Measurements from ENCODE around the gene TGOLN2. TPM values are rescaled to one million over a fixed set of nuclear protein-coding genes. Genes with fewer than 3 reads are reported as not detected.

Gene TGOLN2
- total RNA-seq, 1 experiment from 2014 or later = 43.7 TPM

DNA sequence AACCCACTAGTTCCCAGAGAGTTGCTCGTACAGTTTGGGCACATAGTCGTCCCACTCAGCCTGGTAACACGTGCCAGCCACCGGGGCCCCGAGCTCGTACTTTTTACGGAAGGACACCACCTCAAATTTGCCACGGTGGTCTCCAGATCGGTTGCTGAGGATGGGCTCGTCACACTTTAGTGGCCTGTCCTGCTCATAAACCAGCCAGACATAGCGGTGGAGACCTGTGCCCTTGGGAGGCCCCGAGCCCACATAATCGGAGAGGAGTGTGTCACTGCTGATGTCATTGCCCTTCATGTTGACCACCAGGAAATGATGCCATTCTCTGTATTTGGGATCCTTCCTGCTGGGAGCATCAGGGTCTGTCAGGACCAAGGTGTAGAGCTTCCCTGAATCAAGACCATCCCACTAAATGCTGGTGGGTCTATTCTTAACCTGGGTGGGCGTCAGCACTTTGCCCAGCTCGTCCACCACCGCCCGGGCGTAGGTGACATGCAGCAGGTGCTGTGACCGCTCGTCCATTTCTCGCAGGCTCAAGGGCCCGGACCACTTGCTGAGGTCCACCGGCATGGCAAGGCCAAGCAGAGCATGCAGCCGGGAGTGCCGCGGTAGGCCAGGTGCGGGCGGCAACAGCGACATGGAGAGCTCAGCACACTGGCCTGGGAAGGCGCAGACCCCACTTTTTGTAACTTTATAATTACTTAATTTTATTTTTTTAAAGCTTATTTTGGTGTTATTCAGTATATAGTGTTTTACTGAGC lies 13.7 kb upstream of the TGOLN2 start:
- Mint-ChIP-seq H3K4me1 (peaks cover 17% of the 10 kb centered on the region), H3K36me3 (peaks cover 5% of the 10 kb centered on the region; the same call in 1 of the 2 replicates), H3K4me3 (no peak overlapping the region), H3K27ac (no peak overlapping the region), H3K9me3 (no peaks in the 10 kb centered on the region), H3K27me3 (ENCODE audit: low read depth) (peaks cover 2% of the 10 kb centered on the region)
- TF ChIP-seq, protein P1, sequence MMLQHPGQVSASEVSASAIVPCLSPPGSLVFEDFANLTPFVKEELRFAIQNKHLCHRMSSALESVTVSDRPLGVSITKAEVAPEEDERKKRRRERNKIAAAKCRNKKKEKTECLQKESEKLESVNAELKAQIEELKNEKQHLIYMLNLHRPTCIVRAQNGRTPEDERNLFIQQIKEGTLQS (CRISPR knock-in tag; conservative IDR thresholded peaks at IDR 0.05) = no peak
- TF ChIP-seq NFE2L1 (CRISPR knock-in tag; IDR thresholded peaks at IDR 0.05) (no peak), NR3C1 (CRISPR knock-in tag; conservative IDR thresholded peaks at IDR 0.05; ENCODE audit: low read depth) (no peak), KAT7 (CRISPR knock-in tag; IDR thresholded peaks at IDR 0.05; ENCODE audit: borderline replicate concordance) (no peak), SOX15 (CRISPR knock-in tag; IDR thresholded peaks at IDR 0.05) (no peak), OVOL2 (CRISPR knock-in tag; IDR thresholded peaks at IDR 0.05; ENCODE audit: borderline replicate concordance) (no peak), GTF2I (CRISPR knock-in tag; conservative IDR thresholded peaks at IDR 0.05) (no peak), RELA (CRISPR knock-in tag; IDR thresholded peaks at IDR 0.05; ENCODE audit: borderline replicate concordance) (no peak), ZBTB21 (CRISPR knock-in tag; IDR thresholded peaks at IDR 0.05; ENCODE audit: borderline replicate concordance) (no peak), CREM (CRISPR knock-in tag; IDR thresholded peaks at IDR 0.05) (no peak), ZNF219 (CRISPR knock-in tag; IDR thresholded peaks at IDR 0.05; ENCODE audit: borderline replicate concordance) (no peak), FOXJ3 (CRISPR knock-in tag; IDR thresholded peaks at IDR 0.05; ENCODE audit: borderline replicate concordance) (no peak), GABPB1 (CRISPR knock-in tag; IDR thresholded peaks at IDR 0.05) (no peak)
- TF ChIP-seq, protein P2, sequence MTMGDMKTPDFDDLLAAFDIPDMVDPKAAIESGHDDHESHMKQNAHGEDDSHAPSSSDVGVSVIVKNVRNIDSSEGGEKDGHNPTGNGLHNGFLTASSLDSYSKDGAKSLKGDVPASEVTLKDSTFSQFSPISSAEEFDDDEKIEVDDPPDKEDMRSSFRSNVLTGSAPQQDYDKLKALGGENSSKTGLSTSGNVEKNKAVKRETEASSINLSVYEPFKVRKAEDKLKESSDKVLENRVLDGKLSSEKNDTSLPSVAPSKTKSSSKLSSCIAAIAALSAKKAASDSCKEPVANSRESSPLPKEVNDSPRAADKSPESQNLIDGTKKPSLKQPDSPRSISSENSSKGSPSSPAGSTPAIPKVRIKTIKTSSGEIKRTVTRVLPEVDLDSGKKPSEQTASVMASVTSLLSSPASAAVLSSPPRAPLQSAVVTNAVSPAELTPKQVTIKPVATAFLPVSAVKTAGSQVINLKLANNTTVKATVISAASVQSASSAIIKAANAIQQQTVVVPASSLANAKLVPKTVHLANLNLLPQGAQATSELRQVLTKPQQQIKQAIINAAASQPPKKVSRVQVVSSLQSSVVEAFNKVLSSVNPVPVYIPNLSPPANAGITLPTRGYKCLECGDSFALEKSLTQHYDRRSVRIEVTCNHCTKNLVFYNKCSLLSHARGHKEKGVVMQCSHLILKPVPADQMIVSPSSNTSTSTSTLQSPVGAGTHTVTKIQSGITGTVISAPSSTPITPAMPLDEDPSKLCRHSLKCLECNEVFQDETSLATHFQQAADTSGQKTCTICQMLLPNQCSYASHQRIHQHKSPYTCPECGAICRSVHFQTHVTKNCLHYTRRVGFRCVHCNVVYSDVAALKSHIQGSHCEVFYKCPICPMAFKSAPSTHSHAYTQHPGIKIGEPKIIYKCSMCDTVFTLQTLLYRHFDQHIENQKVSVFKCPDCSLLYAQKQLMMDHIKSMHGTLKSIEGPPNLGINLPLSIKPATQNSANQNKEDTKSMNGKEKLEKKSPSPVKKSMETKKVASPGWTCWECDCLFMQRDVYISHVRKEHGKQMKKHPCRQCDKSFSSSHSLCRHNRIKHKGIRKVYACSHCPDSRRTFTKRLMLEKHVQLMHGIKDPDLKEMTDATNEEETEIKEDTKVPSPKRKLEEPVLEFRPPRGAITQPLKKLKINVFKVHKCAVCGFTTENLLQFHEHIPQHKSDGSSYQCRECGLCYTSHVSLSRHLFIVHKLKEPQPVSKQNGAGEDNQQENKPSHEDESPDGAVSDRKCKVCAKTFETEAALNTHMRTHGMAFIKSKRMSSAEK (CRISPR knock-in tag; IDR thresholded peaks at IDR 0.05; ENCODE audit: borderline replicate concordance) = no peak
- TF ChIP-seq, protein P3, sequence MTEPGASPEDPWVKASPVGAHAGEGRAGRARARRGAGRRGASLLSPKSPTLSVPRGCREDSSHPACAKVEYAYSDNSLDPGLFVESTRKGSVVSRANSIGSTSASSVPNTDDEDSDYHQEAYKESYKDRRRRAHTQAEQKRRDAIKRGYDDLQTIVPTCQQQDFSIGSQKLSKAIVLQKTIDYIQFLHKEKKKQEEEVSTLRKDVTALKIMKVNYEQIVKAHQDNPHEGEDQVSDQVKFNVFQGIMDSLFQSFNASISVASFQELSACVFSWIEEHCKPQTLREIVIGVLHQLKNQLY (CRISPR knock-in tag; IDR thresholded peaks at IDR 0.05) = no peak
- TF ChIP-seq, protein P4, sequence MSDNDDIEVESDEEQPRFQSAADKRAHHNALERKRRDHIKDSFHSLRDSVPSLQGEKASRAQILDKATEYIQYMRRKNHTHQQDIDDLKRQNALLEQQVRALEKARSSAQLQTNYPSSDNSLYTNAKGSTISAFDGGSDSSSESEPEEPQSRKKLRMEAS (CRISPR knock-in tag; IDR thresholded peaks at IDR 0.05) = no peak
- ChIA-PET CTCF (no interaction called here), POLR2A (no interaction called here)
- ATAC-seq (no peak), DNase-seq (ENCODE audit: low spot score) (no peak)

DNA sequence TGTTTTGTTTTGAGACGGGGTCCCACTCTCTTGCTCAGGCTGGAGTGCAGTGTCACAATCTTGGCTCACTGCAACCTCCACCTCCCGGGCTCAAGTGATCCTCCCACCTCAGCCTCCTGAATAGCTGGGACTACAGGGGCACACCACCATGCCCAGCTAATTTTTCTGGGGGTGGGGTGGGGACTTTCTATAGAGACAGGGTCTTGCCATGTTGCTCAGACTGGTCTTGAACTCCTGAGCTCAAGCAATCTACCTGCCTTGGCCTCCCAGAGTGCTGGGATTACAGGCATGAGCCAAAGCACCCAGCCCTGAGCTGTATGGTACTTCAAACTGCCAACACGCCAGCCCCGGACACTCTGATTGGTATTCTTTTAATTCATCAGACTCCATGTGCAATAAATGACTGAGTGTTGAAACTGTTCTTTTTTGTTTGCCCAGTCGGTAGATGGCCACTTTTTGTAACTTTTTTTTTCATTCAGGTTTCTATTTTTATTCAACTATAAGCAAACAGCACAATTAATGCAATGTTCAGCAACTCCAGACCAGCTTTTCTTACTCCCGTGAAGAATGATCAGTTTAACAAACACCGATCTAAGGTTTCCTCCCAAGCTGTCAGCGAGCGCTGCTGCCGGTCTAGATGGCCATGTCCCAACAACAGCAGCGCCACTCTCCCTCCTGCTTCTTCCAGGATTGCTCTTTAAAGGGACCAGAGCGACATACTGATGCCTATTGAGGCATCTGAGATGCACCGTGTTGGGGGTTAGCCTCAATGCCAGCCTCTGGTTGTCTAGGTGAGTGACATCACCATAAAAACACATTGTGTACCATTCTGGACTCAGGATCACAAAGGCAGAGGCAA lies 12.5 kb upstream of the TGOLN2 start:
- Mint-ChIP-seq H3K9me3 (peaks cover 2% of the 10 kb centered on the region; the same call in 1 of the 2 replicates), H3K4me1 (peaks cover 17% of the 10 kb centered on the region), H3K4me3 (no peak overlapping the region), H3K27me3 (ENCODE audit: low read depth) (peaks cover 2% of the 10 kb centered on the region), H3K36me3 (peaks cover 5% of the 10 kb centered on the region; the same call in 1 of the 2 replicates), H3K27ac (no peak overlapping the region; the same call in 1 of the 2 replicates)
- POLR2A ChIA-PET = no interaction called here
- DNase-seq (ENCODE audit: low spot score) = no peak
- no peak for ATAC-seq
- no peak for TF ChIP-seq OVOL2 (CRISPR knock-in tag; IDR thresholded peaks at IDR 0.05; ENCODE audit: borderline replicate concordance)
- TF ChIP-seq RORB (CRISPR knock-in tag; IDR thresholded peaks at IDR 0.05) = no peak
- TF ChIP-seq ZNF423 (CRISPR knock-in tag; IDR thresholded peaks at IDR 0.05) = no peak
- CTCF ChIA-PET = interaction anchor here (0.8 to 1.7 kb wide), 3 partner anchors 40 to 273 kb away, joined by 5 to 6 read pairs (median 5); no protein-coding TSS in a partner anchor
